Kidney (tissue), 14 donors: ENCODE data around the gene CEMIP. TPM values are rescaled to one million over a fixed set of nuclear protein-coding genes. Genes with fewer than 3 reads are reported as not detected.

ENCODE experiments used
- DNase-seq, 5 donors: peaks; one replicate each; pipeline ENCODE4 v3.0.0-alpha.2; 2013 to 2020
- FAIRE-seq: peaks from 2 replicates; lab custom pipeline; 2012; peaks lifted over from hg19 to GRCh38; lab: Jason Lieb, UNC
- H3K27ac ChIP-seq, 2 donors: one replicate each; pipeline ENCODE4 v1.7.0; 2013; ENCODE audit warnings: low read depth in 2 of 2, low read length in 2 of 2, inconsistent platforms in 1 of 2
- H3K27me3 ChIP-seq: one replicate; pipeline ENCODE4 v1.7.1; 2013; ENCODE audit warnings: low read length, inconsistent platforms; ENCODE audit not compliant: control insufficient read depth, insufficient read depth
- H3K36me3 ChIP-seq, 3 donors: one replicate each; pipeline versions ENCODE4 v1.7.0 to v1.7.1; 2013; ENCODE audit warnings: low read length in 3 of 3, control low read depth in 1 of 3, inconsistent platforms in 1 of 3; ENCODE audit not compliant: insufficient read depth in 3 of 3, control insufficient read depth in 2 of 3
- H3K4me1 ChIP-seq, 3 donors: one replicate each; pipeline versions ENCODE4 v1.7.0 to v1.7.1; 2013; ENCODE audit warnings: low read length in 3 of 3, inconsistent platforms in 1 of 3, low read depth in 1 of 3; ENCODE audit not compliant: control insufficient read depth in 2 of 3, insufficient read depth in 2 of 3
- H3K4me3 ChIP-seq, 3 donors: one replicate each; pipeline versions ENCODE4 v1.7.0 to v1.8.1; 2013; ENCODE audit warnings: low read length in 3 of 3, control low read depth in 1 of 3, inconsistent platforms in 1 of 3
- H3K9ac ChIP-seq, 3 donors: one replicate each; pipeline versions ENCODE4 v1.7.0 to v1.7.1; 2013; ENCODE audit warnings: low read length in 3 of 3, control low read depth in 1 of 3, inconsistent platforms in 1 of 3
- H3K9me3 ChIP-seq, 3 donors: one replicate each; pipeline versions ENCODE4 v1.7.0 to v1.7.1; 2013; ENCODE audit warnings: low read length in 3 of 3, control low read depth in 1 of 3, inconsistent platforms in 1 of 3; ENCODE audit not compliant: control insufficient read depth in 2 of 3, insufficient read depth in 1 of 3
- intact Hi-C: fragments of 100-400 bp; cut with DNase I; formaldehyde crosslinking; loops from one replicate; pipeline ENCODE4 v1.11.1; 2022
- polyA plus RNA-seq: library from polyadenylated mRNA; stranded (reverse); fragments of 350-450 nt; fragmentation: Illumina TruSeq; extraction: RNeasy Lipid Tissue Mini Kit (QIAGEN cat#74804); gene quantifications from one replicate; pipeline ENCODE4 v1.2.3, GENCODE V29; 2014; ENCODE audit warnings: low read depth, low replicate concordance; ENCODE audit not compliant: insufficient read depth
- total RNA-seq: library from RNA; stranded (reverse); fragmentation: NEBNext Ultra II Directional; extraction: Animal tissue kit (Norgen Biotek cat#: 25700); gene quantifications from one replicate; pipeline ENCODE4 v1.2.1, GENCODE V29; 2021
- TF ChIP-seq, protein P1 (sequence below): IDR thresholded peaks from 3 replicates; pipeline ENCODE4 v1.5.1; 2012; ENCODE audit warnings: mild to moderate bottlenecking, moderate library complexity, borderline replicate concordance; ENCODE audit not compliant: insufficient read depth; ENCODE audit errors: extremely low read depth
- donor health status: control.
- donor health status: control.
- donor health status: control.
- donor health status: control.
- donor health status: control.
- donor health status: DM: yes; HTN: yes; CAD: no.
- donor health status: Normal renal cell carcinoma (clear cell type).

Gene CEMIP
- total and polyA plus RNA-seq, 2 donors from 2014 or later = 0.11 to 0.57 TPM

- H3K27ac ChIP-seq = no peak overlapping the region
- intact Hi-C loops = no loop called here
- H3K9me3 ChIP-seq = no peaks in the 10 kb centered on the region
- H3K27me3 ChIP-seq = no peaks in the 10 kb centered on the region
- peaks cover 0 to 40% (median 30%) of the 10 kb centered on the region in 3 donors for H3K36me3 ChIP-seq
- DNase-seq (peak in 1 of 5 donors; percentile 16), FAIRE-seq (no peak)
- no peak overlapping the region for H3K4me3 ChIP-seq
- no peaks in the 10 kb centered on the region for H3K4me1 ChIP-seq
- TF ChIP-seq, protein P1, sequence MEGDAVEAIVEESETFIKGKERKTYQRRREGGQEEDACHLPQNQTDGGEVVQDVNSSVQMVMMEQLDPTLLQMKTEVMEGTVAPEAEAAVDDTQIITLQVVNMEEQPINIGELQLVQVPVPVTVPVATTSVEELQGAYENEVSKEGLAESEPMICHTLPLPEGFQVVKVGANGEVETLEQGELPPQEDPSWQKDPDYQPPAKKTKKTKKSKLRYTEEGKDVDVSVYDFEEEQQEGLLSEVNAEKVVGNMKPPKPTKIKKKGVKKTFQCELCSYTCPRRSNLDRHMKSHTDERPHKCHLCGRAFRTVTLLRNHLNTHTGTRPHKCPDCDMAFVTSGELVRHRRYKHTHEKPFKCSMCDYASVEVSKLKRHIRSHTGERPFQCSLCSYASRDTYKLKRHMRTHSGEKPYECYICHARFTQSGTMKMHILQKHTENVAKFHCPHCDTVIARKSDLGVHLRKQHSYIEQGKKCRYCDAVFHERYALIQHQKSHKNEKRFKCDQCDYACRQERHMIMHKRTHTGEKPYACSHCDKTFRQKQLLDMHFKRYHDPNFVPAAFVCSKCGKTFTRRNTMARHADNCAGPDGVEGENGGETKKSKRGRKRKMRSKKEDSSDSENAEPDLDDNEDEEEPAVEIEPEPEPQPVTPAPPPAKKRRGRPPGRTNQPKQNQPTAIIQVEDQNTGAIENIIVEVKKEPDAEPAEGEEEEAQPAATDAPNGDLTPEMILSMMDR = no peak
- no peak overlapping the region for H3K9ac ChIP-seq
Observed at GRCh38 chr15:80950291-80951078, 171.3 kb downstream of the CEMIP start.

DNA sequence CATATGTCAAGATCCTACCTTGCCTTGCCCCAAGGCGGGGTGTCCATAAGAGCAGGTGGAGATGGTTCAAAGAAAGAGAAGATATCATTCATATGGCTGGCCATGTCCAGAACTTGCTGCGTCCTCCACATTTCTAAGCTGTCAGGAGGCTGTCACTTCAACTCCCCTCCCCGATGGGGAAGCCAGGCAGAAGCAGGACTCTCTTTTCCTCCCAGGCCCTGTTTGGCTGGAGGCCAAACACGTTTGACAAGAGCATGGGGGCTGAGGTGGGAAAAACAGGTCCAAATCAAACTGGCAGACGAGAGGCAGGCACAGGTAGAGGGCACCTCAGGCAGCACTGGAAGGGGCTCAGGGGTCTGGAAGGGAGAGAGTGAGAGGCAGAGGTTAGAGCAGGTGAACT lies 172.8 kb downstream of the CEMIP start:
- FAIRE-seq (no peak), DNase-seq (peak in 1 of 5 donors; percentile 13)
- TF ChIP-seq, protein P1 = no peak
- H3K9me3 ChIP-seq = no peaks in the 10 kb centered on the region
- peaks cover 0 to 32% (median 26%) of the 10 kb centered on the region in 3 donors for H3K36me3 ChIP-seq
- H3K4me1 ChIP-seq = no peaks in the 10 kb centered on the region
- H3K4me3 ChIP-seq = no peak overlapping the region
- intact Hi-C loops = no loop called here
- no peak overlapping the region for H3K9ac ChIP-seq
- no peak overlapping the region for H3K27ac ChIP-seq
- no peaks in the 10 kb centered on the region for H3K27me3 ChIP-seq

GRCh38 chr15:80953001-80953952 lies 174.1 kb downstream of the CEMIP start:
- no peaks in the 10 kb centered on the region for H3K27me3 ChIP-seq
- peaks cover 0 to 23% (median 13%) of the 10 kb centered on the region in 3 donors for H3K36me3 ChIP-seq
- intact Hi-C loops = no loop called here
- DNase-seq = peak in 1 of 5 donors; percentile 26
- H3K4me1 ChIP-seq = no peaks in the 10 kb centered on the region
- H3K4me3 ChIP-seq = no peak overlapping the region
- no peak overlapping the region for H3K27ac ChIP-seq
- no peaks in the 10 kb centered on the region for H3K9me3 ChIP-seq
- no peak for FAIRE-seq
- no peak overlapping the region for H3K9ac ChIP-seq
- TF ChIP-seq, protein P1 = no peak
